K562 (cell line): ENCODE data around the gene FBXW8. TPM values are rescaled to one million over a fixed set of nuclear protein-coding genes. Genes with fewer than 3 reads are reported as not detected.

Experiments used
- ATAC-seq: fragments of 200-7000 bp; cut with Tn5 transposase; 3 replicates; pipeline ENCODE4 v1.9.1; 2020; ENCODE audit warnings: moderate library complexity
- BruUV-seq: library from RNA; stranded (reverse); fragments of 400-500 nt; replicated peaks from 2 replicates; lab custom pipeline; 2021; lab: Mats Ljungman, UMichigan
- CTCF ChIA-PET: fragments of 300-600 bp; formaldehyde crosslinking; extraction: SDS; loops from one replicate; lab custom pipeline; 2021; ENCODE audit warnings: low intra/inter-chr PET ratio; lab: Yijun Ruan, JAX
- POLR2A ChIA-PET: fragments of 300-600, 350-650 bp; sonication (Branson Sonifier 250); formaldehyde crosslinking; extraction: SDS; loops from one replicate; lab custom pipeline; 2021; ENCODE audit warnings: antibody characterized with exemption, inconsistent platforms; lab: Yijun Ruan, JAX
- DNase-seq, 4 experiments: peaks; one replicate each; pipeline versions ENCODE4 v3.0.0 to v3.0.0-alpha.2; 2011 to 2018; ENCODE audit warnings: low spot score in 3 of 4, mixed read lengths in 3 of 4; ENCODE audit errors: extremely low read depth in 1 of 4
- FAIRE-seq: peaks from 2 replicates; lab custom pipeline; 2011; peaks lifted over from hg19 to GRCh38; lab: Jason Lieb, UNC
- H2AFZ ChIP-seq: 2 replicates; pipeline ENCODE4 v1.6.0; 2011; ENCODE audit warnings: low read depth, low read length, control low read depth, inconsistent platforms
- H3K27ac ChIP-seq: fragments of 200-600 bp; 3 replicates; pipeline ENCODE4 v1.8.0; 2011; ENCODE audit warnings: low read depth, mild to moderate bottlenecking, control low read depth, inconsistent platforms, low read length, moderate library complexity, mixed read lengths; ENCODE audit errors: extremely low read depth
- H3K27me3 ChIP-seq, 2 experiments: fragments of 300-600 bp in 1 of 2; 2 replicates in 1 of 2; 3 replicates in 1 of 2; pipeline versions ENCODE4 v1.6.0 to v1.8.0; 2011; ENCODE audit warnings: inconsistent platforms in 2 of 2, low read length in 2 of 2, mild to moderate bottlenecking in 1 of 2, mixed read lengths in 1 of 2, moderate library complexity in 1 of 2; ENCODE audit not compliant: control insufficient read depth in 2 of 2, insufficient read depth in 2 of 2
- H3K36me3 ChIP-seq: fragments of 300-600 bp; 3 replicates; pipeline ENCODE4 v1.8.0; 2011; ENCODE audit warnings: mild to moderate bottlenecking, low read length, inconsistent platforms; ENCODE audit not compliant: control insufficient read depth, insufficient read depth
- H3K4me1 ChIP-seq, 2 experiments: fragments of 200-600 bp in 1 of 2; replicated peaks in 1 of 2; 2 replicates in 1 of 2; 3 replicates in 1 of 2; pipeline versions ENCODE4 v1.5.1 to v1.8.0; 2011; ENCODE audit warnings: inconsistent platforms in 2 of 2, low read length in 2 of 2, mild to moderate bottlenecking in 1 of 2, mixed read lengths in 1 of 2, moderate library complexity in 1 of 2; ENCODE audit not compliant: control insufficient read depth in 2 of 2, insufficient read depth in 2 of 2
- H3K4me2 ChIP-seq: 2 replicates; pipeline ENCODE4 v1.6.1; 2011; ENCODE audit warnings: low read length, control low read depth, inconsistent platforms, mixed read lengths; ENCODE audit not compliant: insufficient read depth
- H3K4me3 ChIP-seq: fragments of 200-600 bp; sonication (generic), shearing (Covaris generic); 2 replicates; pipeline ENCODE4 v1.5.1; 2016; ENCODE audit warnings: control low read depth, inconsistent platforms
- H3K79me2 ChIP-seq: fragments of 200-600 bp; 3 replicates; pipeline ENCODE4 v1.8.0; 2011; ENCODE audit warnings: low read length, inconsistent platforms; ENCODE audit not compliant: control insufficient read depth, insufficient read depth
- H3K9ac ChIP-seq, 2 experiments: 2 replicates each; pipeline versions ENCODE4 v1.6.0 to v1.6.1; 2011; ENCODE audit warnings: low read depth in 2 of 2, low read length in 2 of 2, control low read depth in 1 of 2, inconsistent platforms in 1 of 2, mild to moderate bottlenecking in 1 of 2, mixed read lengths in 1 of 2; ENCODE audit not compliant: insufficient read depth in 1 of 2
- H3K9me1 ChIP-seq: one replicate; pipeline ENCODE4 v1.6.0; 2011; ENCODE audit warnings: inconsistent platforms, mild to moderate bottlenecking, low read length, moderate library complexity; ENCODE audit not compliant: control insufficient read depth, insufficient read depth
- H3K9me3 ChIP-seq: replicated peaks from 2 replicates; pipeline ENCODE4 v1.5.1; 2011; ENCODE audit warnings: low read depth, low read length, inconsistent platforms; ENCODE audit not compliant: control insufficient read depth, insufficient read depth
- H4K20me1 ChIP-seq: replicated peaks from 2 replicates; pipeline ENCODE4 v1.6.1; 2011; ENCODE audit warnings: low read length, inconsistent platforms, mixed read lengths; ENCODE audit not compliant: control insufficient read depth, insufficient read depth
- ATF1 ChIP-seq, 2 experiments: fragments of 450-650 bp in 1 of 2; IDR thresholded peaks; 2 replicates each; pipeline ENCODE4 v1.6.1; 2016; ENCODE audit warnings: missing compliant biosample characterization in 1 of 2, missing genetic modification characterization in 1 of 2
- ATF7 ChIP-seq: fragments of 450-650 bp; IDR thresholded peaks from 2 replicates; pipeline ENCODE4 v1.7.1; 2014; ENCODE audit warnings: mild to moderate bottlenecking, moderate library complexity
- CREM ChIP-seq: IDR thresholded peaks from 2 replicates; pipeline ENCODE4 v1.6.1; 2014; ENCODE audit warnings: antibody characterized with exemption, low read depth
- ETV1 ChIP-seq: fragments of 450-650 bp; conservative IDR thresholded peaks from 2 replicates; pipeline ENCODE4 v1.6.1; 2016; ENCODE audit warnings: missing genetic modification characterization, control low read depth, low read depth, missing compliant biosample characterization
- JUN ChIP-seq, 2 experiments: sonication (generic) in 1 of 2; formaldehyde crosslinking in 1 of 2; IDR thresholded peaks; 2 replicates each; pipeline versions ENCODE4 v1.6.1 to v1.8.0; 2012 to 2022; ENCODE audit warnings: borderline replicate concordance in 2 of 2, mild to moderate bottlenecking in 2 of 2, improper control_type of control experiment in 1 of 2, low read depth in 1 of 2, low read length in 1 of 2, missing genetic modification reagents in 1 of 2
- JUND ChIP-seq, 2 experiments: IDR thresholded peaks; 2 replicates in 1 of 2; 3 replicates in 1 of 2; pipeline ENCODE4 v1.6.1; 2011; ENCODE audit warnings: borderline replicate concordance in 2 of 2, low read depth in 2 of 2, low read length in 2 of 2, improper control_type of control experiment in 1 of 2, missing biosample characterization in 1 of 2, missing genetic modification characterization in 1 of 2, missing genetic modification reagents in 1 of 2
- NCOR1 ChIP-seq: fragments of 450-650 bp; IDR thresholded peaks from 2 replicates; pipeline ENCODE4 v1.6.1; 2016; ENCODE audit warnings: mild to moderate bottlenecking, moderate library complexity
- SOX6 ChIP-seq: fragments of 450-650 bp; IDR thresholded peaks from 2 replicates; pipeline ENCODE4 v1.6.1; 2014; ENCODE audit warnings: mild to moderate bottlenecking
- VEZF1 ChIP-seq: fragments of 200-800 bp; sonication (Bioruptor generic); IDR thresholded peaks from 2 replicates; pipeline ENCODE4 v1.6.1; 2017; ENCODE audit warnings: missing genetic modification characterization, missing compliant biosample characterization
- WGBS: fragments of 100-300 bp; shearing (Covaris generic); methylation state at CpG from one replicate; pipeline ENCODE4 v1.1.6; 2016; ENCODE audit warnings: low coverage, mixed read lengths; ENCODE audit not compliant: insufficient coverage; ENCODE audit errors: missing lambda C conversion rate; 5-methylcytosine and 5-hydroxymethylcytosine counted together
- in situ Hi-C: fragments of 300-500 bp; cut with MboI; formaldehyde crosslinking; loops from 4 replicates; pipeline ENCODE4 v1.15.0; 2018; ENCODE audit warnings: inconsistent platforms, mixed read lengths
- intact Hi-C: fragments of 100-400 bp; cut with micrococcal nuclease; formaldehyde crosslinking; loops from 2 replicates; pipeline ENCODE4 v1.14.2; 2022
- polyA plus RNA-seq, 8 experiments: library from polyadenylated mRNA; depleted of rRNA in 4 of 8; stranded (reverse) in 5 of 8; unstranded in 3 of 8; fragments of >200 nt; fragmentation: Nextera tagmentation in 2 of 8; fragmentation: Illumina TruSeq in 1 of 8; extraction: Ambion mirVana in 2 of 8; extraction: Trizol in 1 of 8; gene quantifications; 2 replicates each; pipeline versions ENCODE4 v1.2.1 to v1.2.3, GENCODE V29; 2011 to 2014; ENCODE audit warnings: inconsistent platforms in 1 of 8, missing spikeins in 1 of 8
- total RNA-seq, 7 experiments: library from RNA; depleted of rRNA in 6 of 7; stranded (reverse); fragments of >200 nt in 6 of 7; fragmentation: Illumina TruSeq in 2 of 7; extraction: Trizol in 2 of 7; gene quantifications; 2 replicates each; pipeline versions ENCODE4 v1.2.1 to v1.2.3, GENCODE V29; 2011 to 2021; ENCODE audit warnings: low replicate concordance in 1 of 7
- TF ChIP-seq, protein P1 (sequence below), 2 experiments: fragments of 450-650 bp in 1 of 2; sonication (generic) in 1 of 2; formaldehyde crosslinking in 1 of 2; IDR thresholded peaks in 1 of 2; conservative IDR thresholded peaks in 1 of 2; 2 replicates each; pipeline versions ENCODE4 v1.6.1 to v1.8.1; 2016 to 2023; ENCODE audit warnings: mild to moderate bottlenecking in 2 of 2, moderate library complexity in 2 of 2, inconsistent platforms in 1 of 2, missing genetic modification reagents in 1 of 2

FBXW8 gene
- total and polyA plus RNA-seq, 9 of the 15 experiments (the other 6 are each of a cell fraction or from before 2014, with no cell fraction given): 0.58 to 8.3 (median 4.4) TPM

GRCh38 chr12:116861320-116861719 lies 49.4 kb upstream of the FBXW8 start:
- no peaks in the 10 kb centered on the region for H3K79me2 ChIP-seq
- ATAC-seq: peak; percentile 76
- no peak for FAIRE-seq
- ChIA-PET CTCF (no interaction called here), POLR2A (no interaction called here)
- no peak overlapping the region for H3K4me2 ChIP-seq
- H3K27ac ChIP-seq: no peak overlapping the region
- DNase-seq: peak in 3 of 4 experiments; percentile 22 to 40 (median 24)
- no peaks in the 10 kb centered on the region for H3K36me3 ChIP-seq
- H3K27me3 ChIP-seq: peaks cover 16 to 18% of the 10 kb centered on the region in 2 experiments; a peak in 4 of 5 replicates
- TF ChIP-seq, protein P1, sequence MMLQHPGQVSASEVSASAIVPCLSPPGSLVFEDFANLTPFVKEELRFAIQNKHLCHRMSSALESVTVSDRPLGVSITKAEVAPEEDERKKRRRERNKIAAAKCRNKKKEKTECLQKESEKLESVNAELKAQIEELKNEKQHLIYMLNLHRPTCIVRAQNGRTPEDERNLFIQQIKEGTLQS (IDR thresholded peaks at IDR 0.05): peak; percentile 64
- TF ChIP-seq, protein P1 (CRISPR knock-in tag; conservative IDR thresholded peaks at IDR 0.05): no peak
- TF ChIP-seq ETV1 (tag) (peak; percentile 45), ATF1 (CRISPR knock-in tag; IDR thresholded peaks at IDR 0.05) (no peak), ATF1 (tag; IDR thresholded peaks at IDR 0.05) (peak; percentile 56; the same call in 1 of the 2 replicates), JUN (IDR thresholded peaks at IDR 0.05; ENCODE audit: borderline replicate concordance, low read depth, low read length) (0 out of 2 replicates have a peak, but pooled peaks have one; percentile 33), JUN (CRISPR knock-in tag; IDR thresholded peaks at IDR 0.05; ENCODE audit: borderline replicate concordance) (no peak), JUND (IDR thresholded peaks at IDR 0.05; ENCODE audit: borderline replicate concordance, low read depth, low read length) (peak; percentile 60), JUND (tag; IDR thresholded peaks at IDR 0.05; ENCODE audit: borderline replicate concordance, low read depth, low read length) (no peak; the same call in 2 of the 3 replicates), VEZF1 (CRISPR knock-in tag) (peak; percentile 56), NCOR1 (no peak), ATF7 (peak; percentile 74), SOX6 (no peak), CREM (peak; percentile 72)
- peaks cover 9% of the 10 kb centered on the region; the same call in 1 of the 2 replicates for H4K20me1 ChIP-seq
- no peak overlapping the region for H2AFZ ChIP-seq
- no peaks in the 10 kb centered on the region; a peak in 2 of 5 replicates for H3K4me1 ChIP-seq
- intact Hi-C loops (no loop called here), in situ Hi-C loops (no loop called here)
- no peak overlapping the region for H3K4me3 ChIP-seq
- no TSS peak for BruUV-seq
- WGBS: 13% methylated on average over 11 of the region's 12 CpGs
- no peaks in the 10 kb centered on the region for H3K9me3 ChIP-seq
- no peaks in the 10 kb centered on the region for H3K9me1 ChIP-seq
- no peak overlapping the region for H3K9ac ChIP-seq
